HFFc6 (cell line): ENCODE results near the gene LMBR1L. TPM values are rescaled to one million over a fixed set of nuclear protein-coding genes. Genes with fewer than 3 reads are reported as not detected.

Source experiments
- DNase-seq: peaks from one replicate; pipeline ENCODE4 v3.0.0-alpha.2; 2018
- H3K27ac Mint-ChIP-seq: 2 replicates; pipeline ENCODE4 v1.8.0; 2020; ENCODE audit warnings: mild to moderate bottlenecking, mixed read lengths
- H3K27me3 Mint-ChIP-seq: 2 replicates; pipeline ENCODE4 v1.8.0; 2021; ENCODE audit warnings: mild to moderate bottlenecking, moderate library complexity, mixed read lengths; ENCODE audit not compliant: insufficient read depth
- H3K36me3 Mint-ChIP-seq: 2 replicates; pipeline ENCODE4 v1.8.0; 2021; ENCODE audit warnings: low read depth, mixed read lengths
- H3K4me1 Mint-ChIP-seq: 2 replicates; pipeline ENCODE4 v1.8.0; 2020; ENCODE audit warnings: low read depth, mixed read lengths
- H3K4me3 Mint-ChIP-seq: 2 replicates; pipeline ENCODE4 v1.8.0; 2020; ENCODE audit warnings: mild to moderate bottlenecking, moderate library complexity, mixed read lengths
- H3K9me3 Mint-ChIP-seq: 2 replicates; pipeline ENCODE4 v1.8.0; 2020; ENCODE audit warnings: mild to moderate bottlenecking, mixed read lengths
- total RNA-seq, 6 experiments: library from RNA; stranded (reverse); fragmentation: NEBNext Ultra II Directional; extraction: Animal tissue kit (Norgen Biotek cat#: 25700); gene quantifications; 2 replicates in 1 of 6; 3 replicates in 5 of 6; pipeline ENCODE4 v1.2.3, GENCODE V29; 2021
- TF ChIP-seq, protein P1 (sequence below): fragments of 200-600 bp; sonication (generic); IDR thresholded peaks from 2 replicates; pipeline ENCODE4 v1.5.0; 2021; ENCODE audit warnings: antibody characterized with exemption, mild to moderate bottlenecking

Gene LMBR1L
- total RNA-seq, 6 experiments from 2014 or later, result 23.0 to 31.0 (median 26.2) TPM

DNA sequence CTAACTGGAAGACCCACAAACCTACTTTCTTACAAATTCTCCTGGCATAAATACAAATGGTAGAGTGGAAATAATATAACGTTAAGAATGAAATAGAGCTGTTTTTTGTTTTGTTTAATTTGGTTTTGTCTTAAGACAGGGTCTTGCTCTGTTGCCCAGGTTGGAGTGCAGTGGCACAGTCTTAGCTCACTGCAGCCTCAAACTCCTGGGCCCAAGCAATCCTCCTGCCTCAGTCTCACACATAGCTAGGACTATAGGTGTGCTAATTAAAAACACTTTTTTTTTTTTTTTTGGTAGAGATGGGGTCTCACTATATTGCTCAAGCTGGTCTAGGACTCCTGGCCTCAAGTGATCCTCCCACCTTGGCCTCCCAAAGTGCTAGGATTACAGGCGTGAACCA is 11.9 kb downstream of the LMBR1L start:
- Mint-ChIP-seq H3K36me3 (0 out of 2 replicates have a peak, but pooled peaks cover 5% of the 10 kb centered on the region), H3K4me3 (no peak overlapping the region), H3K27me3 (peaks cover 9% of the 10 kb centered on the region), H3K27ac (no peak overlapping the region), H3K9me3 (no peaks in the 10 kb centered on the region), H3K4me1 (peaks cover 11% of the 10 kb centered on the region)
- TF ChIP-seq, protein P1, sequence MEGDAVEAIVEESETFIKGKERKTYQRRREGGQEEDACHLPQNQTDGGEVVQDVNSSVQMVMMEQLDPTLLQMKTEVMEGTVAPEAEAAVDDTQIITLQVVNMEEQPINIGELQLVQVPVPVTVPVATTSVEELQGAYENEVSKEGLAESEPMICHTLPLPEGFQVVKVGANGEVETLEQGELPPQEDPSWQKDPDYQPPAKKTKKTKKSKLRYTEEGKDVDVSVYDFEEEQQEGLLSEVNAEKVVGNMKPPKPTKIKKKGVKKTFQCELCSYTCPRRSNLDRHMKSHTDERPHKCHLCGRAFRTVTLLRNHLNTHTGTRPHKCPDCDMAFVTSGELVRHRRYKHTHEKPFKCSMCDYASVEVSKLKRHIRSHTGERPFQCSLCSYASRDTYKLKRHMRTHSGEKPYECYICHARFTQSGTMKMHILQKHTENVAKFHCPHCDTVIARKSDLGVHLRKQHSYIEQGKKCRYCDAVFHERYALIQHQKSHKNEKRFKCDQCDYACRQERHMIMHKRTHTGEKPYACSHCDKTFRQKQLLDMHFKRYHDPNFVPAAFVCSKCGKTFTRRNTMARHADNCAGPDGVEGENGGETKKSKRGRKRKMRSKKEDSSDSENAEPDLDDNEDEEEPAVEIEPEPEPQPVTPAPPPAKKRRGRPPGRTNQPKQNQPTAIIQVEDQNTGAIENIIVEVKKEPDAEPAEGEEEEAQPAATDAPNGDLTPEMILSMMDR, result no peak
- DNase-seq, result no peak

DNA sequence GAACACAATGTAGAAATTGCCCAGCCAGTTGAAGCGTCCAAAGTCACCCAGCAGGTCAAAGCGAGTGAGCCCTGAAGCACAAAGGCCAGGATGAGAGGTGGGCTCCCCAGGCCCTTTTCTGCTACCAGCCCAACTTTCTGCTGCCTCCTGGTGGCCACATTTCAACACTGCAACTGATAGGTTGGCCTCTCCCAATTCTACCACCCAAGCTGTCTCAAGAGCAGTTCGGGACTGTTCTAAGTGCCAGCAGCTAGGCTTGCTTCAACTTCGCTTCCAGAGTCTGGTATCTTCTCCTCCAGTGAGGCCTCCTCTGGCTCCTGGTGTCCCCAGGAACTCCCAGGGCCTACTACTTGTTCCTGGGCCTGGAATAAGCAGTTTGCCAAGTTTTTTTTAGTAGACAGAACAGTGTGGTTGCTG is 12.6 kb downstream of the LMBR1L start:
- Mint-ChIP-seq H3K36me3 (0 out of 2 replicates have a peak, but pooled peaks cover 5% of the 10 kb centered on the region), H3K27ac (no peak overlapping the region)
- DNase-seq, result peak; percentile 19

DNA sequence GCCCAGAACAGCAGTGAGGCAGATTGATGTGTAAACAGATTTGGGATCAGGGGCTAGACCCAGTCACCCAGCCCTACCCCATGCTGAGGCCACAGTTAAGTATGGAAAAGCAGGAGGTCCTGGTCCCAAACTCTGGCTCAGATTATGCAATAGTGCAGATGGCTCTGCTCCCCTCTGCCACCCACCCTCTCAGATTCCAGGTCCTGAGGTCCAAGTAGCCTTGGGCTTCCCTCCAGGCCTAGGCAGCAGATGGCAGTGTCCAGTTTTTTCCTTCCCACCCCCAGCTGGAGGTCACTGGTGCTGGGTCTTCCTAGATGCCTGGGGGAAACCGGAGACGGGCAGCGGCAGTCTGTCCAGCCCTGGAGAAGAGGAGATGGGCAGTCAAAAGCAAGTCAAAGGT is 13.3 kb downstream of the LMBR1L start:
- H3K36me3 Mint-ChIP-seq, result 0 out of 2 replicates have a peak, but pooled peaks cover 5% of the 10 kb centered on the region
- TF ChIP-seq, protein P1, result no peak
- H3K27me3 Mint-ChIP-seq, result peaks cover 13% of the 10 kb centered on the region
- H3K27ac Mint-ChIP-seq, result no peak overlapping the region
- peaks cover 17% of the 10 kb centered on the region for H3K4me1 Mint-ChIP-seq
- H3K9me3 Mint-ChIP-seq, result no peaks in the 10 kb centered on the region
- DNase-seq, result no peak
- H3K4me3 Mint-ChIP-seq, result no peak overlapping the region

More for the DNA sequence above, 12.6 kb downstream of the LMBR1L start:
- Mint-ChIP-seq H3K27me3 (peaks cover 13% of the 10 kb centered on the region), H3K4me3 (no peak overlapping the region), H3K4me1 (peaks cover 13% of the 10 kb centered on the region), H3K9me3 (no peaks in the 10 kb centered on the region)
- TF ChIP-seq, protein P1, result peak; percentile 89

DNA sequence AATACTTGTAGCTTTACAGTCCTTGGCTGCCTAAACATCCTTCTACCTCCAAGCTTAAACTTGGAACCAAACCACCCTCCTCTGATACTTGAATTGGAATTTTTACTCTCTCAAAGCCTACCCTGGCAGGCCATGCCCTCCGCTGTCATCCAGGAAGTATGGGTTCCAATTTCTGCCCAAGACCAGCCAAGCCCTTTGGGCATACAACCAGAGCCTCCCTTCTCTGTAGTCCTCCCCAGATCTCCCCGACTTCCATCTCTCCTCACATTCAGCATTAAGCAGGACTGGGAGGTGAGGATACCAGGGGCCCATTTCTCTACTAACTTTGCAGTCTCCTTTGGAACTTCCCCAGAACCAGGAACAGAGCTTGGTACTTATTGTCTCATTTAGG is 15.7 kb downstream of the LMBR1L start:
- H3K36me3 Mint-ChIP-seq, result 0 out of 2 replicates have a peak, but pooled peaks cover 5% of the 10 kb centered on the region
- no peaks in the 10 kb centered on the region for H3K9me3 Mint-ChIP-seq
- DNase-seq, result no peak
- no peak overlapping the region for H3K27ac Mint-ChIP-seq
- TF ChIP-seq, protein P1, result no peak
- H3K4me1 Mint-ChIP-seq, result peaks cover 33% of the 10 kb centered on the region
- H3K27me3 Mint-ChIP-seq, result peaks cover 17% of the 10 kb centered on the region
- no peak overlapping the region for H3K4me3 Mint-ChIP-seq

DNA sequence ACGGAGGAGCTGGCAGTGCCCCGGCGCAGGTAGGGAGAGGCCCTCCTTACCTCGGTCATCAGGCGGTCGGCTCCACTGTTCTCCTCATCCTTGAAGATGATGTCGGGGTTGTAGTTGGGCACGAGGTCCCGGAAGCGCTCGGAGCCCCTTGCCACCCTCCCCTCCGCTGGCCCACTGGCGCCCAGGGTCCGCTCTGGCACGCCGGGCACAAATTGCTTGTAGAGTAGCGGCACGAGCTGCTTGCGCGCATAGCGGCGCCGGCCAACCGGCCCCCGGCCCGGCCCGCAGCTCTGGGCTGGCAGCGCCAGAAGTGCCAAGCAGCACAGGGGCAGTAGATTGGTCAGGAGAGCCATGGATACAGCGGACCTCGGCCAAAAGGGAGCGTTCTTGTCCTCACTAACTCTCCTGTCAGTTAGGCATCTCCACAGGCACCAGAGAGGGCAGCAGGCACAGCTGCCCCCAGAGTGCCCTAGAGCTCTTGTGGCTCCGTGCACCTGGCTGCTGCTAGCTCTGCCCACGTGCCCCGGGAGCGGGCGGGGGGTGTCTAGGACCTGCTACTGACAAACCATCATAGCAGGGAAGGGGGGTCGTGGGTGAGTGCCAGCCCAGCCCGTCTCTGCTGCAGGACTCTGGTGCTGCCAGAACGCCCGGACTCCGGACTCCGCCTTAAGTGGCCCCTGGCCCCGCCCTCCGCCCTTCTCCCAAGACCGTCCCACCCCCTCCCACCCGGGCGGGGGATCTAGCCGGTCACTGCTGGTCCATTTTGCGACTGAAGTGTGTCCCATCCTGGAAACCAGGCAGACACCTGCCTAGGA is 16.3 kb downstream of the LMBR1L start, which contains the start of gene DHH:
TSS of gene DHH (minus strand) at position 642 of the 815 bp plus-strand sequence. CDS start at position 353, 289 bp downstream.
- no peak for DNase-seq
- peaks cover 33% of the 10 kb centered on the region for H3K4me1 Mint-ChIP-seq
- 0 out of 2 replicates have a peak, but pooled peaks cover 5% of the 10 kb centered on the region for H3K36me3 Mint-ChIP-seq
- no peak within 1 kb of the TSS for H3K27ac Mint-ChIP-seq
- peak within 1 kb of the TSS; percentile 9; the same call in 1 of the 2 replicates for H3K4me3 Mint-ChIP-seq
- H3K27me3 Mint-ChIP-seq, result peaks cover 17% of the 10 kb centered on the region
- no peaks in the 10 kb centered on the region for H3K9me3 Mint-ChIP-seq
- TF ChIP-seq, protein P1, result no peak
